ENCODE data around the gene TEAD1. TPM values are rescaled to one million over a fixed set of nuclear protein-coding genes. Genes with fewer than 3 reads are reported as not detected.

TEAD1 gene
- total RNA-seq, 1 donor from 2014 or later: 20.0 TPM

- no peak for DNase-seq (ENCODE audit: low read depth, low spot score)
Measured at GRCh38 chr11:12666915-12667314, 7.3 kb upstream of the TEAD1 start.

- DNase-seq (ENCODE audit: low read depth, low spot score): no peak
Measured at GRCh38 chr11:12667646-12668045, 6.6 kb upstream of the TEAD1 start.

GRCh38 chr11:12668166-12668565, 6.1 kb upstream of the TEAD1 start:
- no peak for DNase-seq (ENCODE audit: low read depth, low spot score)

GRCh38 chr11:12669930-12670329, 4.3 kb upstream of the TEAD1 start:
- no peak for DNase-seq (ENCODE audit: low read depth, low spot score)

GRCh38 chr11:12671370-12671769, 2.9 kb upstream of the TEAD1 start:
- DNase-seq (ENCODE audit: low read depth, low spot score): no peak

- no peak for DNase-seq (ENCODE audit: low read depth, low spot score)
Measured at GRCh38 chr11:12673601-12673923, 659 bp upstream of the TEAD1 start.

GRCh38 chr11:12674571-12674935, 332 bp downstream of the TEAD1 start:
- no peak for DNase-seq (ENCODE audit: low read depth, low spot score)

- no peak for DNase-seq (ENCODE audit: low read depth, low spot score)
Measured at GRCh38 chr11:12674936-12675696, 895 bp downstream of the TEAD1 start.

GRCh38 chr11:12675951-12676711, 1.9 kb downstream of the TEAD1 start:
- no peak for DNase-seq (ENCODE audit: low read depth, low spot score)

- no peak for DNase-seq (ENCODE audit: low read depth, low spot score)
Measured at GRCh38 chr11:12677131-12677530, 2.9 kb downstream of the TEAD1 start.

- no peak for DNase-seq (ENCODE audit: low read depth, low spot score)
Measured at GRCh38 chr11:12678092-12678491, 3.9 kb downstream of the TEAD1 start.

GRCh38 chr11:12678991-12679390, 4.8 kb downstream of the TEAD1 start:
- no peak for DNase-seq (ENCODE audit: low read depth, low spot score)

GRCh38 chr11:12679471-12679870, 5.2 kb downstream of the TEAD1 start:
- DNase-seq (ENCODE audit: low read depth, low spot score): no peak

GRCh38 chr11:12680246-12680939, 6.2 kb downstream of the TEAD1 start:
- DNase-seq (ENCODE audit: low read depth, low spot score): no peak

- no peak for DNase-seq (ENCODE audit: low read depth, low spot score)
Measured at GRCh38 chr11:12680940-12681258, 6.7 kb downstream of the TEAD1 start.

- DNase-seq (ENCODE audit: low read depth, low spot score): no peak
Measured at GRCh38 chr11:12681466-12681865, 7.2 kb downstream of the TEAD1 start.

GRCh38 chr11:12682288-12682687, 8.1 kb downstream of the TEAD1 start:
- DNase-seq (ENCODE audit: low read depth, low spot score): no peak

- DNase-seq (ENCODE audit: low read depth, low spot score): no peak
Measured at GRCh38 chr11:12682737-12683500, 8.7 kb downstream of the TEAD1 start.

GRCh38 chr11:12683874-12684273, 9.7 kb downstream of the TEAD1 start:
- no peak for DNase-seq (ENCODE audit: low read depth, low spot score)

- no peak for DNase-seq (ENCODE audit: low read depth, low spot score)
Measured at GRCh38 chr11:12684315-12684714, 10.1 kb downstream of the TEAD1 start.

- no peak for DNase-seq (ENCODE audit: low read depth, low spot score)
Measured at GRCh38 chr11:12684816-12685215, 10.6 kb downstream of the TEAD1 start.

GRCh38 chr11:12685229-12685628, 11.0 kb downstream of the TEAD1 start:
- no peak for DNase-seq (ENCODE audit: low read depth, low spot score)
